Stimulated activated CD4-positive, alpha-beta T cell treated with anti-CD3 and anti-CD28 coated beads, TNF-alpha, amount 100 ng/mL, for 4 hours (primary cell): ENCODE measurements around the gene UNC13C.

Source experiments
- DNase-seq, 3 experiments: peaks; one replicate each; pipeline ENCODE4 v3.0.0-alpha.2; 2020; ENCODE audit warnings: low read depth in 3 of 3

Gene UNC13C

DNA sequence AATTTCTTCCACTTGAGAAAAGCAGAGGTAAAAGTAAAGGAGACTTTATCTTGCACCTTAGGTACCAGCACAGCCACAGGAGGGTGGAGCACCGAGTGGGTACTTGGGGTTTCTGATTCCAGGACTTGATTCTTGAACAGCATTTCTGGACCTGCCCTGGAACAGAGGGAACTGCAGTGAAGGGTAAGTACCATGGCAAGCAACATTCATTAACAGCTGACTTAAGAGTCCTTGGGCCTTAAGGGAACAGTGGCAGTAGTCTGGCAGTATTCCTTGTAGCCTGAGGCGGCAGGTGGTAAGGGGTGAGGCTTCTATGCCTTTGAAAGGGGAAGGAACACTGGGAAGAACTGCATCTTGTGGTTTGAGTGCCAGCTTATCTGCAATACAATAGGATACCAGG, 666.6 kb downstream of the UNC13C start:
- DNase-seq, result no peak

DNA sequence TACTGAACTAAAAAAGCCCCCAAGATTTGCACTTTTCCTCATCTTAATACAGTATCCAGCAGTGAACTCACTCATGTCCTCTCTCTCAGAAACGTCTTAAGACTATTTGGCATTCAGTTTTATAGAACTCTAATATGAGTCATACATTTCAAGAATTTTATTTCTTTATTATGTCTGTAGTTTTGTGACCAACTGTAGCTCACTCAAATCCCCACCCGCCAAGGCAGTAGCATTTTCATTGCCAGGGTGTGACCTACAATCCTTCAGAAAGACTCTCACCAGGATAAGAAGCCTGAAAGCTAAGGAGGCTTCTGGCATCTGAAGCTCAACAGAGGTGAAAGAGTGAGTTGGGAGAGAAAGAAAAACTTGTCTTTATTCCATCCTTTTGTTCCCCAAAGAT, 681.4 kb downstream of the UNC13C start:
- no peak for DNase-seq

DNA sequence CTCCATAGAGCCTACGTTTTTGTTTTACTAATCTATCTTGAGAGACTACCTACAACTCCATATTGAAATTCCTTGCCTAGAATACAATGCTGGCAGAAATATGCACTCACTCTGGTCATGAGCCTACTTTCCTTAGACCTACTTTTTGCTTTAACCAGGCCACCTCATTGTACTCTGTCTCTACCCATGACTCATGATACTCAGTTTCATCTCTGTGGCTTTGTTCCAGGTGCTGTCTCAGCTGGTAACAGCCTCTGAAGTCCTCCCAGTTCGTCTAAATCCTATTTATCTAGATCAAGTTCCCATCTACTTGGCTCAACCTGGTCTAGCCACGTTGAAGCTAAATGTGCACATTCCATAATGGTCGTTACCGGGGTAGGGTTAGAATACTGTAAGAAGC, 682.1 kb downstream of the UNC13C start:
- DNase-seq, result no peak

DNA sequence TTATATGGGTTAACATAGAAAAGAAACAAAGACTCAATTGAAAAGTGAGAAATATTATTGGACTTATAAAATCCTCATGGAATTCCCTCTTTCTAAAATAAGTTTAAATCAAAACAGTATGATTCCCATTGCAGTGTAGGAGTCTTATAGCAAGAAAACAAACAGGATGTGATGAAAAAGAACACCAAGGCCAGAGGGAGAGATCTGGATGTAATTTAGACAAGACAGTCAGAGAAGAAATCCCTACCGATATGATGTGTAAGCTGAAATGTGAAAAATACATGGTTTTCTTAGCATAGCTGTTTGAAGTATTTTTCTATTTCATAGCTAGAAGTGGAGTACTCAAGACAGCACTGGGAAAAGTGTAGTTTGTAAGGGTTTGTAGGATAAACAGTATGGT, 697.0 kb downstream of the UNC13C start:
- no peak for DNase-seq

DNA sequence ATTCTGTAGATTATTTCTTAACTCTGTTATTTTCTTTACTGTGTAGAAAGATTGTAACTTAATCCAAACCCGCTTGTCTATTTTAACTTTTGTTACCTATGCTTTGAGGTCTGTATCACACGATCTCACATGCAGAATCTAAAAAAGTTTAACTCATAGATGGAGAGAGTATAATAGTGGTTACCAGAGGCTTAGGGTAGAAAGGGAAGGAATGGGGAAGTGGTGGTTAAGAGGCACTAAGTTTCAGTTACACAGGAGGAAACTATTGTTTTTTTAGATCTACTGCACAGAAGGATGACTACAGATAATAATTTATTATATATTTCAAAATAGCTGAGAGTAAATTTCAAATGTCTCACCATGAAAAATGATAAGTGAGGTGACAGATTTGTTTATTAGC, 703.3 kb downstream of the UNC13C start:
- DNase-seq, result no peak
